GM21381 (cell line): ENCODE results near the gene SLC36A3.
A peak's percentile ranks its signal among the peaks of the same experiment; 100 is the strongest.
"Not testable (repeated sequence)": the region's sequence is repeated elsewhere in the genome, so short reads cannot be mapped to it uniquely, and the experiment has no call there.

Experiments
- ATAC-seq: cut with Tn5 transposase; IDR thresholded peaks from one replicate; pipeline ENCODE4 v1.9.1; 2021; ENCODE audit warnings: mild to moderate bottlenecking, moderate library complexity; ENCODE audit not compliant: unreplicated experiment

The SLC36A3 gene

DNA sequence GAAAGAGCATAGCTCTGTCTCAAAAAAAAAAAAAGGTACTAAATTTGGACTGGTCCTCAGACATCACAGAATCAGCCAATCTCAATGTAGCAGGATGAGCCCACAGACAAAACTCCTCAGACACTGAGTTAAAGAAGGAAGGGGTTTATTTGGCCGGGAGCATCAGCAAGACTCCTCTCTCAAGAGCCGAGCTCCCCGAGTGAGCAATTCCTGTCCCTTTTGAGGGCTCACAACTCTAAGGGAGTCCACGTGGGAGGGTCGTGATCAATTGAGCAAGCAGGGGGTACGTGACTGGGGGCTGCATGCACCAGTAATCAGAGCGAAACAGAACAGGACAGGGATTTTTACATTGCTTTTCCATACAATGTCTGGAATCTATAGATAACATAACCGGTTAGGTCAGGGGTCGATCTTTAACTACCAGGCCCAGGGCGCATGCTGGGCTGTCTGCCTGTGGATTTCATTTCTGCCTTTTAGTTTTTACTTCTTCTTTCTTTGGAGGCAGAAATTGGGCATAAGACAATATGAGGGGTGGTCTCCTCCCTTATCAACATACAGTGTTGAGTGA is 63.2 kb downstream of the SLC36A3 start:
- not testable (repeated sequence) for ATAC-seq

DNA sequence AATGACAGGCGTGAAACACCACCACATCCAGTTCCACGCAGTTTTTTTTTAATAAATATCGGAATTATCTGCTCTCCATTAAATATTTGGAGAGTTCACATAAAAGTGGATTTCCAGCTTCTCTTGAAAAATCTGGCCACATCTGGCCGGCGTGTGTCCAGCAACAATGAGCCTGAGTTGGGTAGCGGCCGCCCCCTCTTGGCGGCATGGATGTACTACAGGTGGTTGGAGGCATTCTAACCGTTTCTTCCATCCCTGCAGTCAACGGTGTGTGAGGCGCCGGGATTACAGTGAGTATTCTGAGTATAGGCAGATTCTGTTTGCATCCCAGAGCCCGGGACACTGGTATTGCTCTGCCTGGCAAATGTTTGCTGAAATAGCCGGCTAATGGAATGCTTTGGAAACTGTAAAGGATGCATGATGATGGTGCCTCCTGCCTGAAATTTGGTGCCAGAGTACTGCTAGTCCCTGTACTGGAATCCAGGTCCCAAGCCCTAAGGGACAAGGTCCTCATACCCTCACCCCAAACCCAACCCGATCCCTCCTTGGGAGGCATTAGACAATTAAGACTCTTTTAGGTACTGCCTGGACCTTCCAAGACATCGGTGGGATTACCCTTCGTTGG is 64.2 kb downstream of the SLC36A3 start:
- no peak for ATAC-seq

DNA sequence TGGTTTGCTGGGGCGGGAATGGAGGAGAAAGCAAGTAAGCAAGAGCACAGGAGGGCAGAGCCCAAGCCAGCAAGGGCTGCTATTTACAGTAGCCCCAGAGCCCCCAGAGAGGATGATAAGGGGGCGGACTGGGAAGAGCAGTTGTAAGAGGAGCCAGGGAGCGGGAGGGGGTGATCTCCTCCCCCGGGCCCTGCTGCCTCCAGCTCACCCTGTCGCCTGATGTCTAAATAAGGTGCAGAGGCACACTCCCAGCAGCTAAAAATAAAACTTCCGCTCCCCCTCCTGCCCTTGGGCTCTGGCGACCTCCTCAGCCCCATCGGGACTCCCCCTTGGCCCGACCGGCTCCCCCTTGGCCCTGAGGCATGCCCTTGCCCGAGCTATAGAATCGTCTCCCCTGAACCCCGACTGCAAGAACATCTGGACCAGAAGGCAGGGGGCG is 65.2 kb downstream of the SLC36A3 start:
- ATAC-seq, result peak; percentile 43

DNA sequence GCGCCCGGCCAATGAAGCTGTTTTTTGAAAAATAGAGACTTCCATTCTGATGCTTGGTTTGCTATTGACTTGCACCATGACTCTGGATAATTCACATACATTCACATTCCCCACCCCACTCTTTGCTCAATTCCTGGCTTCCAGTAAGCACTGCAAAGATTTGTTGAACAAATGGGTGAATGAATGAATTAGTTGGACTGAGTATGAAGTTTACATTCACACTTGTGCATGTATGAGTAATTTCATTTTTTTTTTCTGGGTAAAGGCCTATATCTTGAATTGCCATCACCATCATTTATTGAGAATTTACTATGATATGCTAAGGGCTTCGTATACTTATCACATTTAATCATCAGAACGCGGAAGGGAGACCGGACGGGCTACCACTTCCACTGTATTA is 65.9 kb downstream of the SLC36A3 start:
- no peak for ATAC-seq

DNA sequence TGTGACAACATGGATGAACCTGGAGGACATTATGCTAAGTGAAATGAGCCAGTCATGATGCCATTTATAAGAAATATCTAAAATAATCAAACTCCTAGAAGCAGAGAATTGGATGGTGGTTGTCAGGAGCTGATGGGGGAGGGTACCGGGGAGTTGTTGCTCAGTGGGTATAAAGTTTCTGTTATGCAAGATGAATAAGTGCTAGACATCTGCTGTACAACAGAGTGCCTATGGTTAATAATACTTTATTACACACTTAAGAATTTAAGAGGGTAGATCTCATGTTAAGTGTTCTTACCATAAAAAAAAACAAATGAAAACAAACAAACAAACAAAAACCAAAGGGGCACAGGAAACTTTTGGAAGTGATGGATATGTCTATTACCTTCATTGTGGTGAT is 66.7 kb downstream of the SLC36A3 start:
- ATAC-seq, result no peak

DNA sequence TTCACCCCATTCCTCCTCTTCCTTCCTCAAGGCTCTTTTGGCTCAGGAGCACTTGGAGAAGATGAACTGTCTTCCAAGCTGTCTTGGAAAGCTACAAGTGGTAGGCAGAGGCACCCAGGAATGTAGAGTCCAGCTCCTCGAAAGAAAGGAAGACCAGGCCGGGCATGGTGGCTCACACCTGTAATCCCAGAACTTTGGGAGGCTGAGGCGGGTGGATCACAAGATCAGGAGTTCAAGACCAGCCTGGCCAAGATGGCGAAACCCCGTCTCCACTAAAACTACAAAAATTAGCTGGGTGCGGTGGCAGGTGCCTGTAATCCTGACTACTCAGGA is 68.4 kb downstream of the SLC36A3 start:
- not testable (repeated sequence) for ATAC-seq

DNA sequence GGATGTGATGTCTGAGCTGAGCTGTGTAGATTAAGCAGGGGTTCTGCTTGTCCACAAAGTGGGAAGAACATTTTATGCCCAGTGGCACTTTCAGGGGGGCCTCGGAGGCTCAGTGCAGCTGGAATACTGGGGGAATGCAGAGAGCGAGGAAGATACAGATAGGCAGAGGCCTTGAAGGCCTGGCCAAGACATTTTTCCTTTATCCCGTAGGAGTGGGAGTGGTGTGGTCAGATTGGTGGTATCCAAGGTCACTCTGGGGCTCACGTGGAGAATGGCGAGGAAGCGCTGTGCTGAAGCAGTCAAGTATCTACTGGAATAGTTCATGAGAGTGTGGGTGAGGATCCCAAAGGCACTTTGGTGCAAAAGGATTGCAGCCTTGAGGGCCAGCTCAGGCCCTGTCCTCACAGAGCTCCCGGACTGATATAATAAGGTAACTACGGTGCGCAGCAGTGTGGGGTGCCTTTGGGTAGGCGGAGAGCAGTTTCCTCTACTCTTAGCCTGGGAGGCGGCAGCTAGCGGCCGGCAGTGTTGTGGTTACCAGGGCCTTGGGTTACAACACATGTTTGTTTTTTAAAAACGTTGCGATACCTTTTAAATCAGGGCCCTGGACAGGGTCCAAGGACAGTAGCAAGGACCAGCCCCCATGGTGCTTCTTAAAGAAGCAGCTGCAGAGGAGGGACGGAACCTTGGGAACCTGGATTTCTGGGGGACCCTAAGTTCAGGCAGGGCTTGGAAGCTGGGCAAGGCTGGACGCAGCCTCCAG is 68.9 kb downstream of the SLC36A3 start:
- peak; percentile 70 for ATAC-seq

DNA sequence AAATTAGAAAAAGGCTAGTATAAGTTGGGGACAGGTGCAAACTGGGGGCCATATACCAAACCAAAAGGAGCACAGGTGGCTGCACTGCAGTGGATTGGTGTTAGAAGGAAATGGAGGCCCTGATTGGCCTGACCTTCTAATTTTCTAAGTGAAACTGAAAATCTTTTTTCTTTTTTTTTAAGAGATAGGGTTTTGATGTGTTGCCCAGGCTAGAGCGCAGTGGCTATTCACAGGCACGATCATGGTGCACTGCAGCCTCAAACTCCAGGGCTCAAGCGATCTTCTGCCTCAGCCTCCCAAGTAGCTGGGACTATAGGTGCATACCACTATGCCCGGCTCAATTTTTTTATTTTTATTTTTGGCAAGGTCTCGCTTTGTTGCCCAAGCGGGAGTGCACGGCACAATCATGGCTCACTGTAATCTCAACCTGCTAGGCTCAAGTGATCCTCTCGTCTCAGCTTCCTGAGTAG is 69.9 kb downstream of the SLC36A3 start:
- ATAC-seq, result peak; percentile 52

DNA sequence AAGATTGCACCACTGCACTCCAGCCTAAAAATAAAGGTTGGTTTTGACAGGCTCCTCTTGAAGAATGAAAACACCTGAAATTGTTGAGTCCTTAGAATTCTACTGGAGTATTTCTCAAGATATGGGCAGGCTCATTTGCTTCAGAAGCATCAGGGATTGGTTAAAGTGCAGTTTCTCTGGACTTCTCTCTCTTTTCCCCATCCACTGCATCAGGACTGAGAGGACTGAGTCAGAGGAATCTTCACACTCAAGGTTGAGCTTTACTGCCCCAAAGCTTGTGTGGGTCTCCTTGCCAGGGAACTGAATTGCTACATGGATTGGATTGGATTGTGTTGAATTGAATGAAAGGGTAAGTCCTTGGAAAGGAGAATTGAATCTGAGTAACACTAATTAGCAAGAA is 72.2 kb downstream of the SLC36A3 start:
- ATAC-seq, result no peak

DNA sequence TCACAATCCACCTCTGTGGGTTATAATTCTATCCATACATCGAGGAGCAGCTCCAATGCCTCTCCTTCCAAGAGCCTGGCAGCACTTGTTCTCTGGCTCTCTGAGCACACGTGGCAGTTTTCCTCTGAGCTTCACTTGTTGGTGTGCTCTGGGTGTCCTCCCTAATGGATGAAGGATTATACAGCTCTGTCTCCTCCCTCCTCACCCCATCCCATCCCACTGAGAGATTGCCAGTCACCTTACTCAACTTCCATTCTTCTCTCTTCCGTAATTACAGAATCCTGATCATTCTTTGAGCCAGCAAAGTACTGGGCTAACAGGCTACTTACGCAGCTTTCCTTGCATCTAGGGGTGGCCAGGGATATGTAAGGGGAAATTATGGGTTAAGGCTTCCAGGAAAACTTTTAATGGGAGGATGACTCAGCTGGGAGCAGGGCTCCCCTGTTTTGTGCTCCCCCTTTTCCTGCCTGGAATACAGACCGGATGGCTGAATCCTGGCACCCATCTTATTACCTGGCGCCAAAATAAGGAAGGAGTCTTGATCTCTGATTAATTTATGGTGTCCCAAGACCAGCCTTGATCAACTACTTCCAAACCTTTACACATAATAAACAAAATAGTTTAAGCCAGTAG is 73.4 kb downstream of the SLC36A3 start:
- ATAC-seq, result no peak

DNA sequence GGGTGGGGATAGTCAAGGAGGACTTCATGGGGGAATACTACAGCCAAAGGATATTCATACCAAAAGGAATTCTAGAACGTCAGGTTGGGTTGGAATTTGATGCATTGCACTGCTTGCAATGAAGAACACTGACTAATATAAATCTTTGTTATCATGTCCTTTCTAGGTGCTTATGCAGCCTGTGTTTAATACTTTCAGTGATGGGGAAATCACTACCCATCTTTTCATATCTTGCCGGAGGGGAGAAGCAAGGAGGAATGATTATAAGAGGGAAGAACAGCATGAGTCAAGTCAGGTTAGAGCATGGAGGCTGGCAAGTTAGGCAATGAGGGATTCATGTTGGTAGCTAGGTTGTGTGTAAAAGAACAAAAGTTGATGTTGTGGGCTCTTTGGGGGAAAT is 74.6 kb downstream of the SLC36A3 start:
- ATAC-seq, result no peak

DNA sequence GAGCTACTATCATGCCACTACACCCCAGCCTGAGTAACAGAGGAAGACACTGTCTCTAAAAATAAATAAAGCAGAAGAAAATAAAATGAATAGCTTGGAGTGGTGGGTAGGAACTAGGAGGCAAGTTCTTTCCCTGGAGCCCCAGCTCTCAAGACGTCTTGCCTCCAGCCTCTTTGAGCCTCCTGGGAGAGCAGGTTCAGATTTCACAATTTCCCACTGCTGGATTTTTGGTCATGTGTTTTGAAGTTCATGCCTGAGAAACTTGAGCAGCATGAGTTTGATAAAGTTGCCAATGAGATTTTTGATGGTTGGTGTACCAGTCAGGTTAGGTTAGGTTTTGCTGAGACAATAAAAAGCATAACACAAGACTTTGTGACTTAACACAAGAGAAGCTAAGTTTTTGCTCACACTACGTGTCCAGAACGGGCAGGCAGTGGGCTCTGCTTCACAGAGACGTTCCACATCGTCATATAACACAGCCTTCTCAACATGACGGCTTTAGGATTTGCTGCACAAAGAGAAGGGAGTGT is 75.6 kb downstream of the SLC36A3 start:
- no peak for ATAC-seq
